Testis (tissue), 3 donors: ENCODE data around the gene CAPN1. TPM values are rescaled to one million over a fixed set of nuclear protein-coding genes. Genes with fewer than 3 reads are reported as not detected.

Source experiments
- DNase-seq: peaks from one replicate; pipeline ENCODE4 v3.0.0-alpha.2; 2019
- H3K27ac ChIP-seq, 2 donors: fragments of 200-600 bp; sonication (generic); one replicate each; pipeline ENCODE4 v1.5.1; 2019
- H3K27me3 ChIP-seq: fragments of 200-600 bp; sonication (generic); one replicate; pipeline ENCODE4 v1.5.1; 2019
- H3K36me3 ChIP-seq: fragments of 200-600 bp; sonication (generic); one replicate; pipeline ENCODE4 v1.5.1; 2017; ENCODE audit warnings: low read depth; ENCODE audit errors: missing control alignments
- H3K4me1 ChIP-seq: fragments of 200-600 bp; sonication (generic); one replicate; pipeline ENCODE4 v1.5.1; 2019
- H3K4me3 ChIP-seq, 2 donors: fragments of 200-600 bp; sonication (generic); one replicate each; pipeline ENCODE4 v1.5.1; 2017 to 2019
- H3K9me3 ChIP-seq: fragments of 200-600 bp; sonication (generic); one replicate; pipeline ENCODE4 v1.5.1; 2017
- POLR2A ChIP-seq: fragments of 450-650 bp; IDR thresholded peaks from one replicate; pipeline ENCODE4 v1.6.1; 2017; ENCODE audit warnings: antibody characterized with exemption, mild to moderate bottlenecking, moderate library complexity
- WGBS, 2 donors: methylation state at CpG; one replicate each; pipeline ENCODE4 v1.1.5; 2018; 5-methylcytosine and 5-hydroxymethylcytosine counted together
- intact Hi-C: fragments of 100-400 bp; cut with DNase I; formaldehyde crosslinking; loops from one replicate; pipeline ENCODE4 v1.15.1; 2023; ENCODE audit warnings: low total_unique reads
- polyA plus RNA-seq: library from polyadenylated mRNA; stranded (reverse); fragments of 350-450 nt; fragmentation: Illumina TruSeq; extraction: RNeasy Lipid Tissue Mini Kit (QIAGEN cat#74804); gene quantifications from one replicate; pipeline ENCODE4 v1.2.3, GENCODE V29; 2014; ENCODE audit warnings: low read depth, low replicate concordance; ENCODE audit not compliant: insufficient read depth
- total RNA-seq, 2 donors: library from RNA; depleted of rRNA; stranded (reverse); fragments of >200 nt; gene quantifications; one replicate each; pipeline ENCODE4 v1.2.3, GENCODE V29; 2016
- TF ChIP-seq, protein P1 (sequence below), 3 experiments: fragments of 450-650 bp in 2 of 3; fragments of 200-600 bp in 1 of 3; sonication (generic) in 1 of 3; IDR thresholded peaks; one replicate each; pipeline ENCODE4 v1.5.1; 2016 to 2019; ENCODE audit warnings: antibody characterized with exemption in 3 of 3, mild to moderate bottlenecking in 2 of 3, moderate library complexity in 1 of 3

The CAPN1 gene
- total and polyA plus RNA-seq, 3 donors from 2014 or later: 27.3 to 85.3 (median 36.2) TPM

DNA sequence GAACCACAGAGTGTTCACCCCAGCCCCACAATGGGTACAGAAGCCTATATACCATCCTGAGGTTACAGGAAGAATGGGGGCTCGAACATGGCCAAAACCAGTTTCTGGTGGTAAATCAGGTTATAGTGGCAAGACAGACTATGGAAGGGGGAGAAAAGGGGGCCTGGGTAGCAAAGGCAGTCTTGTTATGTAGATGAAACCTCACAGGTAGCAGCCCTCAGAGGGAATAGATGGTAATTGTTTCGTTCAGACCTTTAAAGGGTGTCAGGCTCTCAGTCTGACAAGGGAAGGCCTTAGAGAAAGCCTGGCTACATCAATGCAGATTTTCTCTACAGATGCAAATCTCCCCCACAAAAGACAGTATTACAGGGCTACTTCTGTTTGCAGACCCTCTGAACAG lies 3.4 kb downstream of the CAPN1 start:
- Histone ChIP-seq H3K9me3 (no peaks in the 10 kb centered on the region), H3K27me3 (no peaks in the 10 kb centered on the region), H3K4me1 (peaks cover 16% of the 10 kb centered on the region), H3K4me3 (no peak overlapping the region), H3K27ac (no peak overlapping the region), H3K36me3 (no peaks in the 10 kb centered on the region)
- no peak for TF ChIP-seq POLR2A
- TF ChIP-seq, protein P1, sequence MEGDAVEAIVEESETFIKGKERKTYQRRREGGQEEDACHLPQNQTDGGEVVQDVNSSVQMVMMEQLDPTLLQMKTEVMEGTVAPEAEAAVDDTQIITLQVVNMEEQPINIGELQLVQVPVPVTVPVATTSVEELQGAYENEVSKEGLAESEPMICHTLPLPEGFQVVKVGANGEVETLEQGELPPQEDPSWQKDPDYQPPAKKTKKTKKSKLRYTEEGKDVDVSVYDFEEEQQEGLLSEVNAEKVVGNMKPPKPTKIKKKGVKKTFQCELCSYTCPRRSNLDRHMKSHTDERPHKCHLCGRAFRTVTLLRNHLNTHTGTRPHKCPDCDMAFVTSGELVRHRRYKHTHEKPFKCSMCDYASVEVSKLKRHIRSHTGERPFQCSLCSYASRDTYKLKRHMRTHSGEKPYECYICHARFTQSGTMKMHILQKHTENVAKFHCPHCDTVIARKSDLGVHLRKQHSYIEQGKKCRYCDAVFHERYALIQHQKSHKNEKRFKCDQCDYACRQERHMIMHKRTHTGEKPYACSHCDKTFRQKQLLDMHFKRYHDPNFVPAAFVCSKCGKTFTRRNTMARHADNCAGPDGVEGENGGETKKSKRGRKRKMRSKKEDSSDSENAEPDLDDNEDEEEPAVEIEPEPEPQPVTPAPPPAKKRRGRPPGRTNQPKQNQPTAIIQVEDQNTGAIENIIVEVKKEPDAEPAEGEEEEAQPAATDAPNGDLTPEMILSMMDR (IDR thresholded peaks at IDR 0.05): no peak
- 85 to 91% methylated on average over 2 of the region's 2 CpGs for WGBS, 2 donors
- no peak for DNase-seq
- intact Hi-C loops: no loop called here

DNA sequence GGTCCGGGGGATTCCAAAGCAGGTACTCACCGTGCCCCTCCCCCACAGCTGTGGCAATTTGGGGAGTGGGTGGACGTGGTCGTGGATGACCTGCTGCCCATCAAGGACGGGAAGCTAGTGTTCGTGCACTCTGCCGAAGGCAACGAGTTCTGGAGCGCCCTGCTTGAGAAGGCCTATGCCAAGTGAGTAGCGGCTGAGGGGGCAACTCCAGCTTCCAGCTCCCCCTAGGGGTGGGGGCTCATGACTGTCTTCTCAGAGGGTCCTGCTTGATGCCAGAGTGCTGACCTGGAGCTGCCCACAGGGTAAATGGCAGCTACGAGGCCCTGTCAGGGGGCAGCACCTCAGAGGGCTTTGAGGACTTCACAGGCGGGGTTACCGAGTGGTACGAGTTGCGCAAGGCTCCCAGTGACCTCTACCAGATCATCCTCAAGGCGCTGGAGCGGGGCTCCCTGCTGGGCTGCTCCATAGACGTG lies 4.2 kb downstream of the CAPN1 start:
- H3K27ac ChIP-seq: no peak overlapping the region
- 86 to 92% methylated on average over 11 to 18 of the region's 18 CpGs for WGBS, 2 donors
- no peak for TF ChIP-seq POLR2A
- TF ChIP-seq, protein P1 (IDR thresholded peaks at IDR 0.05): no peak
- intact Hi-C loops: no loop called here
- no peaks in the 10 kb centered on the region for H3K9me3 ChIP-seq
- H3K4me1 ChIP-seq: peaks cover 11% of the 10 kb centered on the region
- no peaks in the 10 kb centered on the region for H3K27me3 ChIP-seq
- H3K36me3 ChIP-seq: no peaks in the 10 kb centered on the region
- H3K4me3 ChIP-seq: no peak overlapping the region
- DNase-seq: no peak

DNA sequence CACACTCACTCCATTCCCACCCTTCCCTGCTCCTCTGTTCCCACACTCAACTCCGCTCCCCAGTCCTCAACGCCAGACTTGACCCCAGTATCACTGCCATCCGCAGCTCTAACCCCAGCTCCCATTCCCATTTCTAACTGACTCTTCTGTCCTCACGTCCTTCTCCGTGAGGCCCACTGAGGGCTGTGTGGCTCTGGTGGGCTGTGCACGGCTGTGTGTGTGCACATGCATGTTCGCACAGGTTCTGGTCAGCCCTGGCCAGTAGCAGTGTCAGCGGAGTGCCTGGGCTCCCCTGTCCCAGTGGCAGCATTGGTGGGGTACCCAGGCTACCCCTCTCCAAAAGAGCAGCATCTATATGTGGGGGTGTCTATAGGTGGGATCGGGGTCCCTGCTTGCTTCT lies 5.0 kb downstream of the CAPN1 start:
- no peak for DNase-seq
- Histone ChIP-seq H3K27me3 (no peaks in the 10 kb centered on the region), H3K9me3 (no peaks in the 10 kb centered on the region), H3K27ac (no peak overlapping the region), H3K36me3 (no peaks in the 10 kb centered on the region), H3K4me3 (no peak overlapping the region), H3K4me1 (peaks cover 10% of the 10 kb centered on the region)
- intact Hi-C loops: no loop called here
- 91 to 93% methylated on average over 9 of the region's 9 CpGs for WGBS, 2 donors
- TF ChIP-seq, protein P1 (IDR thresholded peaks at IDR 0.05): no peak
- TF ChIP-seq POLR2A: no peak

DNA sequence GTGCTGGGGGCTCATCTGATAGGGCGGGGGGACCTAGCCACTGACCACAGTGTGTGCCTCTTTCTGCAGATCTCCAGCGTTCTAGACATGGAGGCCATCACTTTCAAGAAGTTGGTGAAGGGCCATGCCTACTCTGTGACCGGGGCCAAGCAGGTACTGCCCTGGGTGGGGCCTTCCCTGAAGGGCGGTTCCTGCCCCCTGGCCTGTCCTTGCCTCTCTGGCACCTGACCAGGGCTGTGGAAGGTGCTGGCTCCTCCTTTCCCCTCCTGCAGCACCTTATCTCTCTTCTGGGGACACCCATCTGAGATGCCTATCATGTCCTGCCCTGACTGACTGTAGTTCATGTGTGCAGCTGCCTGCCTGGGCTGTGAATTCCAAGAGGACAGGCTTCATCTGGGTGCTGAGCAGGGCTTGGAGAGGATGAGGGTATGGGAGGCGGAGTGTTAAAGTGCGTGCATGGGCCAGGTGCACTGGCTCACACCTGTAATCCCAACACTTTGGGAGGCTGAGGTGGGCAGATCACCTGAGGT lies 5.5 kb downstream of the CAPN1 start:
- Histone ChIP-seq H3K4me1 (peaks cover 10% of the 10 kb centered on the region), H3K27me3 (no peaks in the 10 kb centered on the region), H3K4me3 (no peak overlapping the region), H3K27ac (no peak overlapping the region), H3K9me3 (no peaks in the 10 kb centered on the region), H3K36me3 (no peaks in the 10 kb centered on the region)
- no peak for DNase-seq
- TF ChIP-seq, protein P1 (IDR thresholded peaks at IDR 0.05): no peak
- no peak for TF ChIP-seq POLR2A
- intact Hi-C loops: no loop called here
- 94 to 96% methylated on average over 6 of the region's 6 CpGs for WGBS, 2 donors

DNA sequence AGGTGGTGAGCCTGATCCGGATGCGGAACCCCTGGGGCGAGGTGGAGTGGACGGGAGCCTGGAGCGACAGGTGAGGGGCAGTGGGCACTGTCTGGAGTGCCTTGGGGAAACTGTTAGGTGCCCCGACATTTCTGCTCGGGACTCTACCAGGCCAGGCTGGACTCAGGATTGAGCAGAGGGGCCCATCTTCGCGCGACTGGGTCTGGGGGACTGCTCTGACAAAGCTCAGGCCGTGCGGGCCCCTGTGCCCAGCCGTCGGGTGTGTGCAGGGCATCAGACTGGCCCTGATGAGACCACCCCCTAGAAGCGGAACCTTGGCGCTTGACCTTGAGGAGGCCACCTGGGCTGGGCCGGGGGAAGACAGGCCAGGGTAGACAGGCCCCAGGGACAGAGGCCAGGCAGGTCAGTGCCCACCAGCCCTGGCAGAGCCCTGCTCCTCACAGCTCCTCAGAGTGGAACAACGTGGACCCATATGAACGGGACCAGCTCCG lies 6.3 kb downstream of the CAPN1 start:
- no peaks in the 10 kb centered on the region for H3K27me3 ChIP-seq
- H3K4me1 ChIP-seq: peaks cover 2% of the 10 kb centered on the region
- H3K9me3 ChIP-seq: no peaks in the 10 kb centered on the region
- H3K36me3 ChIP-seq: no peaks in the 10 kb centered on the region
- no peak overlapping the region for H3K27ac ChIP-seq
- H3K4me3 ChIP-seq: no peak overlapping the region
- no peak for DNase-seq
- WGBS, 2 donors: 89 to 95% methylated on average over 10 to 20 of the region's 20 CpGs
- intact Hi-C loops: no loop called here
- TF ChIP-seq, protein P1 (IDR thresholded peaks at IDR 0.05): no peak
- TF ChIP-seq POLR2A: no peak
